PC-3 (cell line): Measurements from ENCODE around the gene SPEN.

Experiments
- EZH2 ChIP-seq: fragments of 300-600 bp; sonication (generic); IDR thresholded peaks from one replicate; pipeline ENCODE4 v1.6.1; 2017; ENCODE audit warnings: antibody characterized with exemption, mild to moderate bottlenecking, low read length; ENCODE audit not compliant: unreplicated experiment
- TF ChIP-seq, protein P1 (sequence below): fragments of 300-600 bp; sonication (generic); conservative IDR thresholded peaks from 2 replicates; pipeline ENCODE4 v1.5.1; 2017; ENCODE audit warnings: antibody characterized with exemption, low read depth, mild to moderate bottlenecking, low read length

DNA sequence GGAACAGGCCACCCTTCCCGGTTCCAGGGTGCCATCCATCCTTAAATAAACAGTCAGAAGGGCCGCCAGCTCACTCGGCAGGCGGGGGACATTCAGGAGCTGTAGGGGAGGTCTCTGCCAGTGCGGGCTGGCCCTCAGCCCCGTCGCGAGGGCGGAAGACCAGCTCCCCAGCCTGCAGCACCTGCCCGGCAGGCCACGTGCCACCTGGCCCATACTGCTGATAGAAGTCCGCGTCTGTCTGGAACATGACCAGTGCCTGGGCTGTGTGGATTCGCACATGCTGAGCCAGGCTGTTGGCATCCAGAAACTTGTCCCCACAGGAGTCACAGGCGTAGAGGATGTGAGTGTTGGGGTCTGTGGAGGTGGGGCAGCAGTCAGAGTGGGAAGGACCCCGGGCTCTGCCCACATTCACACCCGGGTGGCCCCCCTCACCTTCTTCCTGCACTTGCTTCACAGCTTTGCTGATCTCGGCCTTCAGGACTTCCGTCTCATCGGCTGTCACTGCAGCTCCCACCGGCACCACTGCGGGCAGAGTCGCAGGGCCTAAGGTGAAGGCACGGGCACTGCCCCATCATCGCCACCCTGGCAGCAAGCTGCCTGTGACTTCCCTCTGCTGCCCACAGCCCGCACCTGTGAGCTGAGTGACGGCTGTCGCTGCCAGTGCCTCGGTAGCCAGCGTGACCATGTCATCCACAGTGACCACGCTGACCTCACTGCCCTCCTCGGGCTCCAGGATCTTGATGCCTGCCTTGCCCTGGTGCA, 94.6 kb downstream of the SPEN start:
- TF ChIP-seq, protein P1, sequence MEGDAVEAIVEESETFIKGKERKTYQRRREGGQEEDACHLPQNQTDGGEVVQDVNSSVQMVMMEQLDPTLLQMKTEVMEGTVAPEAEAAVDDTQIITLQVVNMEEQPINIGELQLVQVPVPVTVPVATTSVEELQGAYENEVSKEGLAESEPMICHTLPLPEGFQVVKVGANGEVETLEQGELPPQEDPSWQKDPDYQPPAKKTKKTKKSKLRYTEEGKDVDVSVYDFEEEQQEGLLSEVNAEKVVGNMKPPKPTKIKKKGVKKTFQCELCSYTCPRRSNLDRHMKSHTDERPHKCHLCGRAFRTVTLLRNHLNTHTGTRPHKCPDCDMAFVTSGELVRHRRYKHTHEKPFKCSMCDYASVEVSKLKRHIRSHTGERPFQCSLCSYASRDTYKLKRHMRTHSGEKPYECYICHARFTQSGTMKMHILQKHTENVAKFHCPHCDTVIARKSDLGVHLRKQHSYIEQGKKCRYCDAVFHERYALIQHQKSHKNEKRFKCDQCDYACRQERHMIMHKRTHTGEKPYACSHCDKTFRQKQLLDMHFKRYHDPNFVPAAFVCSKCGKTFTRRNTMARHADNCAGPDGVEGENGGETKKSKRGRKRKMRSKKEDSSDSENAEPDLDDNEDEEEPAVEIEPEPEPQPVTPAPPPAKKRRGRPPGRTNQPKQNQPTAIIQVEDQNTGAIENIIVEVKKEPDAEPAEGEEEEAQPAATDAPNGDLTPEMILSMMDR, result no peak
- TF ChIP-seq EZH2, result no peak
